Activated CD8-positive, alpha-beta memory T cell treated with anti-CD3 and anti-CD28 coated beads, Interleukin-2, amount 50 U/mL, for 24 hours (primary cell): ENCODE data around the gene RHOF.

Source experiments
- DNase-seq: peaks from one replicate; pipeline ENCODE4 v3.0.0-alpha.2; 2020; ENCODE audit errors: extremely low read depth

The RHOF gene

GRCh38 chr12:121819212-121819949 is 25.9 kb upstream of the RHOF start:
- DNase-seq: no peak

DNA sequence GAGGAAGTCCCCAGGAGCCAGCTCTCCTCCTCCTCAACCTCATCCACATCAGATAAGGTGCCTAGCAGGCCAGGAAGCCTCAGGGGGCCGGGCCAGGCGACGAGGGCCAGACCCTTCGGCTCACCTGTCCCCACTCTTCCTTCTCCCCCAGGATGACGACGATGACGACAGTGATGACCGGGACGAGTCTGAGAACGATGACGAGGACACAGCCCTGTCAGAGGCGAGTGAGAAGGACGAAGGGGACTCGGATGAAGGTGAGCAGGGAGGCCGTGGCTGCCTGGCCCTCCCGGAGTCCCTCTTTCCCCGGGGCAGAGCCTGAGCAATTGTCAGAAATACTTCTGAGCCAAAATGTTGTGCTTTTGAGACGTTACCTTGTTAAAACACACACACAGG is 24.2 kb upstream of the RHOF start:
- no peak for DNase-seq

DNA sequence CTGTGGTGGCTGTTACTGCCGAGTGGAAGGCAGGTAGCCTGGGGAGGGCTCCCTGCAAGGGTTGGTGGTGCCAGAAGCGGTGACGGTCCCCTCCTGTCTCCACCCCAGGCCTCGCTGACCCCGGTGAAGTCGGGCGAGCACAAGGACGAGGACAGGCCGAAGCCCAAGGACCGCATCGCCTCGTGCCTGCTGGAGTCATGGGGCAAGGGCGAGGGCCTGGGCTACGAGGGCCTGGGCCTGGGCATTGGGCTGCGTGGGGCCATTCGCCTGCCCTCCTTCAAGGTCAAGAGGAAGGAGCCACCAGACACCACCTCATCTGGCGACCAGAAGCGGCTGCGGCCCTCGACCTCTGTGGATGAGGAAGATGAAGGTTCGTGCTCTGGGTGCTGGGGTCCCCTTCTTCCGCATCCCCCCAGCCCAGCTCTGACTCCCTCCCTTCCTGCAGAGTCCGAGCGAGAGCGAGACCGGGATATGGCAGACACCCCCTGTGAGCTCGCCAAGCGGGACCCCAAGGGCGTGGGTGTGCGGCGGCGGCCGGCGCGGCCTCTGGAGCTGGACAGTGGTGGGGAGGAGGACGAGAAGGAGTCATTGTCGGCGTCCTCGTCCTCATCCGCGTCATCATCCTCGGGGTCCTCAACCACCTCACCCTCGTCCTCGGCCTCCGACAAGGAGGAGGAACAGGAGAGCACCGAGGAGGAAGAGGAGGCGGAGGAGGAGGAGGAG is 23.6 kb upstream of the RHOF start:
- no peak for DNase-seq

GRCh38 chr12:121815263-121815662 is 21.8 kb upstream of the RHOF start:
- no peak for DNase-seq

DNA sequence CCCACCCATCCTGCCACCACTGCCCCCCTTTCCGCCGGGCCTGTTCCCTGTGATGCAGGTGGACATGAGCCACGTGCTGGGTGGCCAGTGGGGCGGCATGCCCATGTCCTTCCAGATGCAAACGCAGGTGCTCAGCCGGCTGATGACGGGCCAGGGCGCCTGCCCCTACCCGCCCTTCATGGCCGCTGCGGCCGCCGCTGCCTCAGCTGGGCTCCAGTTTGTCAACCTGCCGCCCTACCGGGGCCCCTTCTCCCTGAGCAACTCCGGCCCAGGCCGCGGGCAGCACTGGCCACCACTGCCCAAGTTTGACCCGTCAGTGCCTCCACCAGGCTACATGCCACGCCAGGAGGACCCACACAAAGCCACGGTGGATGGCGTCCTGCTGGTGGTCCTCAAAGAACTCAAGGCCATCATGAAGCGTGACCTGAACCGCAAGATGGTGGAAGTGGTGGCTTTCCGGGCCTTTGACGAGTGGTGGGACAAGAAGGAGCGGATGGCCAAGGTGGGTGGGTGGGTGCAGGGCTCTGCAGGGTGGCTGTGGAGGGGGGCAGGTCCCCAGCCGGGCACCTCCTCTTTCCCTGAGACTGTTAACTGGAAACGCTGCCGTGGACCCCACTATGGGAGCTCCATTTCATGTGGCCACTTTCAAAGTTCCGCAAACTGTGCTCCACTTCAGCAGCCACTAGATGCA is 21.1 kb upstream of the RHOF start:
- DNase-seq: no peak

DNA sequence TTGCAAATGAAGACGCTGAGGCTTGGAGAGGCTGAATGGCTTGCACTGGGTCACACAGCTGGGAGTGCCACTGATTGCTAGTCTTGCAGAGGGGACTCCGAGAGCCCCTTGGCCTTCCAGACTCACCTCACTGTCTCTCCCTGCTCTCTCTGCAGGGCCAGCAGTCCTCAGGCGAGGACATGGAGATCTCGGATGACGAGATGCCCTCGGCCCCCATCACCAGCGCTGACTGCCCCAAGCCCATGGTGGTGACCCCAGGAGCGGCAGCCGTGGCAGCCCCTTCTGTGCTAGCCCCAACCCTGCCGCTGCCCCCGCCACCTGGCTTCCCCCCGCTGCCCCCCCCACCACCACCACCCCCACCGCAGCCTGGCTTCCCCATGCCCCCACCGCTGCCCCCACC is 20.5 kb upstream of the RHOF start:
- DNase-seq: no peak

- no peak for DNase-seq
These were observed 19.7 kb upstream of the RHOF start for GRCh38 chr12:121812921-121813896.

GRCh38 chr12:121812320-121812871 is 18.9 kb upstream of the RHOF start:
- no peak for DNase-seq

- DNase-seq: no peak
These were observed 18.2 kb upstream of the RHOF start for GRCh38 chr12:121811434-121812319.

DNA sequence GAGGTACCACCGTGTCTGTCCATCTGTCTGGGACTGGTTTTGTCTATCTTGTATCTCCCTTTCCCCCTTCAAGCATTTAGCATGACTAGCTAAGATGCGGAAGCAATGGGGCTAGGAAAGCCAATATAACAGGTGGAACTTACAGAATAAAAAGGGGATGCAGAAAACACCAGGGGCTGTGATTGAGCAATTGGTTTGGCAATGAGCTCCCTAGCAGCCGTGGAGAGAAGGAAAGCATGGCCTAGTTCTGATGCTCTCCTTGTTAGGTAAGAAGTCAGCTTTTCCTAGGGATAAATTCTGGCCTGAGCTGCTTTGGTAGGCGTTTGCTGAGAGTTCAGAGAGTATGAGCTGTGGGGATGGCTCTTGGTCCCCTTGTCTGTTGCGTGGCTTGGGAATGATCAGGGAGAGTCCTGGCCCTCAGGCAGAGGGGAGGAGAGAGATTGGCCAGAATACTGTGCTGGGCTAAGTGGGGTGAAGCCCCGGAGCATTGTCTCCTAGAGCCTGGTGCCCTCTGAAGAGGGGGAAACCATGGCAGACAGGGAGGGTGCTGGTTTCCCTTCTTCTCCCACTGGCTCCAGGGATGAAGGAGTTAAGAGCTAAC is 17.4 kb upstream of the RHOF start:
- DNase-seq: no peak

DNA sequence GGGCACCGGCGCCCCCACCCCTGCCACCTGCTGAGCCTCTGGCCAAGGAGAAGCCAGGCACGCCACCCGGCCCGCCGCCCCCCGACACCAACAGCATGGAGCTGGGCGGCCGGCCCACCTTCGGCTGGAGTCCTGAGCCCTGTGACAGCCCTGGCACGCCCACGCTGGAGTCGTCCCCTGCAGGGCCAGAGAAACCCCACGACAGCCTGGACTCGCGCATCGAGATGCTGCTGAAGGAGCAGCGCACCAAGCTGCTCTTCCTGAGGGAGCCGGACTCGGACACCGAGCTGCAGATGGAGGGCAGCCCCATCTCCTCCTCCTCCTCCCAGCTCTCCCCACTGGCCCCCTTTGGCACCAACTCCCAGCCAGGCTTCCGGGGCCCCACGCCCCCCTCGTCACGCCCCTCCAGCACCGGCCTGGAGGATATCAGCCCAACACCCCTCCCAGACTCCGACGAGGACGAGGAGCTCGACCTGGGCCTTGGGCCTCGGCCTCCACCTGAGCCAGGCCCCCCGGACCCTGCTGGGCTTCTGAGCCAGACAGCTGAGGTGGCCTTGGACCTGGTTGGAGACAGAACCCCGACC is 16.8 kb upstream of the RHOF start:
- no peak for DNase-seq

GRCh38 chr12:121809712-121810116 is 16.2 kb upstream of the RHOF start:
- no peak for DNase-seq

- DNase-seq: no peak
These were observed 15.1 kb upstream of the RHOF start for GRCh38 chr12:121808623-121809022.

GRCh38 chr12:121807642-121808347 is 14.3 kb upstream of the RHOF start:
- DNase-seq: no peak

GRCh38 chr12:121806546-121807423 is 13.3 kb upstream of the RHOF start:
- no peak for DNase-seq

DNA sequence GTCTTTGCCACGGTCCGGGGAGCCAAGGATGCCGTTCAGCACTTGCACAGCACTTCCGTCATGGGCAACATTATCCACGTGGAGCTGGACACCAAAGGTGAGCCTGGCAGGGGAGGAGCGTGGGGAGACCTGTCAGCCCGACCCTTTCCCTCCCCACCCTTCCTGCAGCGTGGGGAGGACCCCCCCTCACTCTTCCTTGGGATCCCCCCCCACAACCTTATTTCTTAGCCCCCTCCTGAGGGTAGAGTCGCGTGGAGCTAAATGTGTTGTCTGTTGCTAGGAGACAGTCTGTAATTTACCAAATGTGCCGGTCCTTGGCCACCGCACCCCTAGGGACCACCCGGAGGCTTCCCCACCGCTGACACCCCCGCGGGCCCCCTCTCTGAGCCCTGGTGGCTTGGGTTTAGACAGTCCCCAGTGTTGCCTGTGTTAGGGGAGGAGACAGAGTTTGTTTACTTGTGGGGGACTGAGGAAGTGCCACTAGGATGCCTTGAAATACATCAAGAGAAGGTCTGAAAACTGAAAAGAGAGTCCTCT is 12.6 kb upstream of the RHOF start:
- no peak for DNase-seq

GRCh38 chr12:121805171-121806008 is 11.9 kb upstream of the RHOF start:
- DNase-seq: no peak
